SHP77 (cell line): ENCODE results near the gene DLG2.

Source experiments
- DNase-seq, 2 experiments: peaks; one replicate each; lab custom pipeline; 2025; lab: John Stamatoyannopoulos, UW

Gene DLG2

DNA sequence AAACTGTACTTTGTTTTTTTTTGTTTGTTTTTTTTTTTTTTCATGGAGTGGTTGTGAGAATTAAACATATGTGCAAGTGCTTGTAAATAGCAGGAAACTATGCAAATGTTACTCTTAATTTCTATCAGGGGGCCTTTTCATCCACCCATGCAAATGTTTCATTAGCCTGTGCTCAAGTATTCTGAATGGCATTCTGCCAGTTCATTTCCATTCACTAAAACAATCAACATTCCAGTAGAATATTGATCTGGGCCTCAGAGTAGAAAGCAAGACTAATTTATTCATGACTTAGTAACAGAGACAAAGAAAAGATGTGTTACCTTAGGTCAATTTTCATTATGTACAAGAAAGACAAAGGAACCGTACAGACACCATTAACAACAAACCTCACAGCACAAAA, 971.4 kb downstream of the DLG2 start:
- DNase-seq, result no peak

DNA sequence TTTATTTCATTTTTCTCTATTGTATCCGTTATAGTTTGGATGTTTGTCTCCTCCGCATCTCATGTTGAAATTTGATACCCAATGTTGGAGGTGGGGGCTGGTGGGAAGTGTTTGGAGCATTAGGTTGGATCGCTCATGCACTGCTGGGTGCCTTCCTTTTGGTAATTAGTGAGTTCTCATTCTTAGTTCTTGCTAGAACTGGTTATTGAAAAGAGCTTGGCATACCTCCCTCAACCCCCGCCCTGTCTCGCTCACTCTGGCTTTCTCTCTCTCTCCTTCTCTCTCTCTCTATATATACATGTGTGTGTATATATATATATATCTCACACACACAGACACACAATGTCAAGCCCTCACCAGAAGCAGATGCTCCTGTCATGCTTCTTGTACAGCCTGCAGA, 978.7 kb downstream of the DLG2 start:
- no peak for DNase-seq

DNA sequence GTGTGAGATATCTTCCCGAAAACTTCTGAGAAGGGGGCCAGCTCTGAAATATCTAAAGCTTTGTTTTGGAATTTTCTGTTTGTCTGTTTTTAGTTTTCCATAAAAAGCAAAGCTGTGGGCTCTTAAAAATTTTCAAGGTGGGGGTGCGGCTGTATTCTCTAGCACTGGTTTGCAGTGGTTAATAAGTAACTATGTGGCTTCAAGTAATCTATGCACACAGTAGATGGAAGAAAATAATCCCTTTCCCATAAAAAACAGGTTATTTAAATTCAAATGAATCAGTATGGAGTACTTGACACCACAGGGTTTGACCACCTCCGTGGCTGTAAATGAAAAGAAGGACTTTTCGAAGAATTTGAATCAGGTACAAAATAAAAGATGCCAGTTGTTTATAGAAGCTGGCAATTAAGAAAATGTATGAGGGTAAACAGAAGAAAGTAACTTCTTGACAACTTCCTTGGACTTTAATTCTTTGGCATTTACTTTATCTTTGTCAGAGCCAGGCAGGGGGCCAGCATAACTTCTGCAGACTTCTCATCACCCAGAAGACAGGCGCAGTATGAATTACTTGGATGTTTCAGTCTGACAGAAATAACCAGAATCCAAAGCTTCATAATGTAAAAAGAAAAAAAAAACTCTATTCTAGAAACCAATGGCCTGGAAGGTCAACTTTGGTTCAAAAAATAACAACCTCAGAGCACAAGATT, 981.0 kb downstream of the DLG2 start:
- DNase-seq, result no peak

DNA sequence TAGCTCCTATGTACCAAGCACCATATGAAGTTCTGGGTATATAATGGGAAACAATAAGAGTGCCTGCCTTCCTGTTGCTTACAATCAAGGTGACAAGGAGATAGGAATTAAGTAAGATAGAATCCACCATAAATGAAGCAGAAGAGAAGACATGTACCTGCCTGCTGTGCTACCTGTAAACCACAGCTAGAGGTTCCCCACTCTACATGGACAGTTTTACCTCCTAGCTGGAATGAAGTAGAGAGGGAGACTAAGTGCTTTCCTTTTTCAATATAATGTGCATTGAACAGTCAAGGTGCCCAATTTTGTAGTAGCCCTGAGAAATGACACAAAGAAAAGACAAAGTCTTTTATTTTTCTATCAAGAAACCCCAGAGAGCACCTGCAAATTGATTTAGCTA, 984.6 kb downstream of the DLG2 start:
- DNase-seq, result no peak

DNA sequence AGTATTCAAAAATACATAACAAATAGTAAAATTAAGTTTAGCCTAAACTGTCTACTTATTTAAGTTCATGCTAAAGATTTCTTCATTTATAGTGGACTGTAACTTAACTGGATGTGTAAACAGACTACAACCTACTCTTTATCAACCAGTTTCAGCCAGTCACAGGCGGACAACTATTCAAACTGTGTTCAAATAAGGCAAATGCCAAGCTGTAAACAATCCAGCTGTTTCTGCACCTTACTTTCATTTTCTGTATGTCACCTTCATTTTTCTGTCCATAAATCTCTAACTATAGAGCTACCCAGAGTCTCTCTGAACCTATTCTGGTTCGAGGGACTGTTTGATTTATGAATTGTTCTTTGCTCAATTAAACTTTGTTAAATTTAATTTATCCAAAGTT, 992.8 kb downstream of the DLG2 start:
- no peak for DNase-seq

DNA sequence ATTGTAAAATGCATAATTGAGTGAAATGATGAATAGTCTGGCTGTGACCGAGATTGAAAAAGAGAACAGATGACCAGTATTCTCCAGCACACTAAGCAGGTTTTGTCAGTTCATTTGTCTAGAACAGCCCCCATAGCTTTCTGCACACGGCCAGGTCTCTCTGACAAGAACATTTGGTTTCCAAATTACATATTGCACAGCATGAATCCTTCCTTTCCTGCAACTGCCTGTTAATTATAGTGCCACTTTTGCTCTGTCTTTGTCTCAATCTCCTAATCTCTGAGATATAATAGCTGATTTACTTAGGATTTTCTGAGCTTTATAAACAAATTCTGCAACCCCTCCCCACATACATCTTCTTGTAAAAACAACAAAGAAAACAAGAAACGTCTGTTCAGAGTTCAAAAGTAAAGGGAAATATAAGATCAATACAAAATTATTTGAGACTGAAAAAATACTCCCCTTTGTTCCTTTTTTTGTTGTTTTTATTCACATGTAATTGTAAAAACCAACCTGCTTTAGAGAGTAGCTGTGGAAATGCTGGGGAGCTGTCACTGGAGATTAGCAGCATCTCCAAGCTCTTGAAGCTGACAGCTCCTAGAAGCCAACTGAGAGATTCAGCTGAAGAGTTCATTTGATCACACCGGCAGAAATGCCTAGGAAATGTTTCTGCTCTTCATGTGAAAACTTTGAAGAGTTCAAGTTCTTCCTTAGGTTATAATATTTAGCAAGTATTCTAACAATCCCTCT, 998.1 kb downstream of the DLG2 start:
- no peak for DNase-seq

DNA sequence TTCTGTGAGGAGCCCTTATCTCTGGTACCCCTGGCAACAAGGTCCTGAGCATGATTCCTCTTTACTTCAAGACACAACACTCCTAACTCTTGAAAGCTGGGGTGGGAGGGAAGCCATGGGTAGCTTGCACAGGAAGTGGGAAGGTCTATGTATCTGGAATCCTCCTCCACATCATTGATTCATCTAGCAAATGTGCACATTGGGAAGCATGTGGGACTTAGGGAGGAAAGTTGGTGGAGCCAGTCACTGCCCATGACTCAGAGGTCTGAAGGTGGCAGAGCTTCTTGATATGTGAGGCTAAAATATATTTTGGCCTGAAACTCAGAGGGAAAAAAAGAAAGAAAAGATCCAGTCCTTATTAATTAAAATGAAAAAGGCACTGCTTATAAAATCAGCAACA, 1000.9 kb downstream of the DLG2 start:
- DNase-seq, result no peak

DNA sequence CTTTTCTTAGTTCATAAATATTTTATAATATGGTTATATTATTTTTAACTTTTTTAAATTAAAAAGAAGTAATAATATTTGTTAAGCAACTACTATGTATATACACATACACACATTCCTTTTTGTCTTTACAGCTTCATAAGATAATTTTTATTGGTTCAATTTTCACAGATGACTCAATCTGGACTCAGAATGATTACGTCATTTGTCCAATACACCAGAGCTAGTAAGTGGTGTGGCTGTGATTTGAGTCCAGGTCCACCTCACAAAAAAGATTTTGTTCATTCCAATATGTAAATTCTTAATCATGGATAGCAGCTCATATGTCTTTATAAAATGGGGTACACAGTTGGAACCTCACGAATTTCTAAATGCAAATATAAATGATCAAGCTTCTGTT, 1014.5 kb downstream of the DLG2 start:
- no peak for DNase-seq

DNA sequence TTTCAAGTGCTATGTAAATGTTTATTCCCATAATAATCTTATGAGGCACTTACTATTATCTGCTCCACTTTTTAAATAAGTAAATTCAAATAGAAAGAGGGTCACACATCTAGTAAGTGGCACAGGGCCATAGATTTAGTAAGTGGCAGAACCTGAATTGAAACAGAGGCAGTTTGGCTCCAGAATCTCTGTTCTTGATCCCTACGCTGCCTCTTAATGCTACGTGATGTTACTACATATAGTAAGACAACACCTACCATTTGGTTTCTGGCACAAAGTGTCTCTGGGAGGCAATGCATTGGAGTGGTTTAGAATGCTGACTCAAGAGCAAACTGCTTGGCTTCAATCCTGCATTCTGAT, 1018.3 kb downstream of the DLG2 start:
- no peak for DNase-seq

DNA sequence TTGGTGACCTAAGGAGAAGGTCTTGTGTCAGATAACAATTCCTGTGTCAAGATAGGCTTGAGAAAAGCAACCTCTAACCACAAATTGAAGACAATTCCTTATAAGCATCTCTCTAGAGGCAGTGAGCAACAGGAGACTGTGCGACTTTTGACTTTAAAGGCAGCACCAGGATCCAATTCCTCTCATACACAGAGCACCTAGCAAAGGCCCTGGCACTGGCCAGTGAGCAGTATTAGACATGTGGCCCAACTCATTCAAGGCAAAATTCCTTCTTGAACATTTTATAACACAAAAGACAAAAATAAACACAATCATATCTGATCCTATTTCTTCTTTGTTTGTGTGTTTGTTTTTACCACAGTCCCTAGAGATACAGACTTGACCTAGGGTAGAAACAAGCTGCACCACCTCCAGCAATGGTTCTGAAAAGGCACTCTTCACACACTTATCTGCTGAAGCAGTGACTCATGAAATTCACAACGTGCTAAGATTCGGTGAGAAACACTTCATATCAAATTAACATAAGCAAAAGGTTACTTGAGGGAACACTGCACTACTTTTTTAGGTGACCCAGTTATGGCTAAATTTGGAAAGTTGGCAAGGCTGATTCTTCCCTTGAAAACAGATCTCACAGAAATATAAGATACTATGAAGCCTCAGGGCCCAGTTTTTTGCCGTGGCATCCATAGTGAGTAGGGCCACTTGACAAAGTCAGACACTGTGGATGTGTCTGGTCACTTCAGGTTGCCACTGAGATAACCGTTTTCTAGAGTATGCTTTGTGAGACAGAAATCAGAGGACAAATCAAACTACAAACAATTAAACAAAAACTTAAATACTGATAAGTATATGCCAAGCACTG, 1018.9 kb downstream of the DLG2 start:
- no peak for DNase-seq

DNA sequence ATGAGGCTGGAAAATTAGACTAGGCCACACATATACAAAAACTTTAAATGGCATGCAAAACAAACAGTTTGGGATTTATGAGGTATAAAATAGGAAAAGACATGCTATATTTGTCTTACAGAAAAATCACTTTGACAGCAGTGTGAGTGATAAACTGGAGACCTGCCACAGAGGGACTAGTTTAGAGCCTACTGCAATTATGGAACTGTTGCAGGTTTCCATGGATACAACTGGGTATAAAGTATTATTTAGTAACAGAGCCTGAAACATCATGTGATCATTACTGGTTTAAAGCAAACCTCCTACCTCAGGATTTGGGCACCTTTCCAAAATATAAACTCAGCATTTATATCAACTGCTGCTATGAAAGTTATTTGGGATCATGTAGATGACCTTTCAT, 1032.5 kb downstream of the DLG2 start:
- no peak for DNase-seq

DNA sequence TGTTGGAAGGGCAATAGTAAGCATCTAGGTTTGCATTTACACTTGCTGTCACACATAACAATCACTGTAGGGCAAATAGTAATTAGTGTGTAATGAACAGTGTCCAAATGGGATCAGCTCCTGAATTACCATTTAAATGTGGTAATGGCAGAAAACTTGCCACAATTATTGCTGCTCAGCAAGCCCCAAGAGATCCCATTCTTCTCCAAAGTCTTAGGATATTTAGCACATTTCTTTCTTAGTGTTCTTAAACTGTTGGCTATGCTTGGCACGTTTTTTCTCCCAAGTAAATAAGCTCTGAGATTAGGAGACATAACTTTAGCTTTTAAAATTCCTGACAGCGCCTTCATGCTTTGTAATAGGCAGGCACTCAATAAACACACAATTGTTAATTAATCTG, 1037.0 kb downstream of the DLG2 start:
- DNase-seq, result no peak

DNA sequence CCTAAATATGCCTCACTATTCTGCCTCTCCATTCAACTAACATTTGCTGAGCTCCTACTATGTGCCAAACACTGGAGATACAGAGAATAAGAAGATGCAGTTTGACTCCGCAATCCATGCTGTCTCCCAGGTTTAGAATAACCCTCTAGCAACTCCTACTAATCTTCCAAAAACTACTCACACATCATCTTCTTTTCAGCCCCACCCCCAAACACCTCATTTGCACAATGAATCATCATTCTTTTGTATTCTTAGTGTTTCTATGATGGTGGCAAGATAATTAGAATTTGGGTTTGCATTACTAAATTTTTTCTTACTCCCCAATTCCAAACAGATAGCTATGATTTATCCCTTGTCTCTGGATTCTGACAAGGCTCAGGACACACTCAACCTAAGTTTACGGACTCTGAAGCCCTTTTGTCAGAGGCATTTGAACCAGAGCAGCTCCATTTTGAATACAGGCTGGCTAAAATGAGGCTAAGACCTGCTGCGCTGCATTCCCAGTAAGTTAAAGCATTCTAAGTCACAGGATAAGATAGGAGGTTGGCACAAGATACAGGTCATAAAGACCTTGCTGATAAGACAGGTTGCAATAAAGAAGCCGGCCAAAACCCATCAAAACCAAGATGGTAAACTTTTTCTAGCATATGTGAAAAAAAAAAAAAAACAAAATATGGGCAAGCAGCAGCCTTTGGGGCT, 1038.9 kb downstream of the DLG2 start:
- no peak for DNase-seq

DNA sequence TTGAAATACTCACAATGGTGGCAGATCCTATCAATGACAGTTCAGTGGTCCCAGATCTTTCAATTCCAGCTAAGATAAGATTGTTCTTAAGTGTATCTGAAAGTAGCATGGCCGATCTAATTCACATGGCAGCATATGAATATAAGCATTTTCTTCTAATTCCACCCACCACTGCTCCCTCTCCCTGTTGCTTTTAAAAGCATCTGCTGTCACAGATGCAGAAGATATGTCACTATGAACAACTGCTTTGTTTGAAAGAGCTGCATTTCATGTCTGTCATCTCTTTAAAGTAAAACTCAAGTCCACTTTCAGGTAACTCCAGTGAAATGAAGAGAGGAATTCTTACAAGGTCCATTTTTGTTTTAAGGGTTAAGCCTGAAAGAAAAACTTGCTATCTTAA, 1044.0 kb downstream of the DLG2 start:
- DNase-seq, result no peak

DNA sequence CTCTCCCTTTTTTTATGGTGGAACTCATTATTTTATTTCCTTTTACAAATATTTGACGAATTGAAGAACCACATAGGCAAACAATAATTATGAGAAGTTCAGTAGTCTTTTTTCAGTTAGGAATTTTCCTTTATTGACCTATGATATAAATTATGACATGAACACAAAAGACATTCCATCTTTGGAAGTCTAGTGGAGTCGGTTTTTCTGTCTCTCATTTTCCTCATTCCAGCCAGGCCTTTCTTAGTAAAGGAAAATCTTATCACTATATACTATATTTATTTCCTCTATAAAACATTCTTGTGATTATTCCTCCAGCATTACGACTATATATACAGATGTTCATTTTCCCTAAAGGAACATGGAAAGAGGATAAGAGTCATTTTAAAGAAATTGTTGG, 1046.1 kb downstream of the DLG2 start:
- DNase-seq, result peak; percentile 62 to 78

DNA sequence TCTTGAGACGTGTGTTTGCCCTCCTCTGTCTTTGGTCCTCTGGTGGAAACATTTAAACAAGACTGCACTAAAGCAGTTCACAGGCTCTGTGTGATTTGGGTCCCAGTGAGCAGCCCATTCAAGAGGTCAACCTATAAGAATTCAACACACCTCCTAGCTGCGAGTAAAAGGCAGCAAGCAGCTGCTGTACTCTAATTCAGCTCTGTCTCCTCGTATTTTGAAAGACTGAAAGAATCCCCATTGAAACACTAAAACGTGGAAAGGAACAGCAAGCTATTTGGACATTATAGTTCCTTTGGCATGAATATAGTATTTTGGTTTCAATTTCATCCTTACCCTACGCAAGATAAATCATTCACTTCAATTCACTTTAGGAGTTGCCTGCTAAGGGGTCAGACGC, 1046.7 kb downstream of the DLG2 start:
- peak; percentile 63 to 71 for DNase-seq

DNA sequence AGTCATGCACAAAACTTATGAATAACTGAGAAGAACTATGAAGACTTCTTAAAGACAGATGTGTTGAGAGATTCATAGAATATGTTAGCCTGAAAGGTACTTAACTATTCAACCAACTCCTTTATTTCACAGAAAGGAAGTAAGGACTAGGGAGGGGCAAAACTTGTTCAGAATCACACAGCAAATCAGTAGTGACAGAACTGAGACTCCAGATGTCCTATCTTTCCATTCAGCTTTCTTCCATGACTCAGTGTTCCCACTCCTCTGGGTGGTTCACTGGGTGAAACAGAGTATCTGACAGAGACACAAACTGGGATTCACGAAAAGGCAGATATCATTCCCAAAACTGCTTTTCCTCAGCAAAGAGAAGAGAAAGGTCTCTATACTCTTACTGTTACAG, 1053.3 kb downstream of the DLG2 start:
- no peak for DNase-seq

DNA sequence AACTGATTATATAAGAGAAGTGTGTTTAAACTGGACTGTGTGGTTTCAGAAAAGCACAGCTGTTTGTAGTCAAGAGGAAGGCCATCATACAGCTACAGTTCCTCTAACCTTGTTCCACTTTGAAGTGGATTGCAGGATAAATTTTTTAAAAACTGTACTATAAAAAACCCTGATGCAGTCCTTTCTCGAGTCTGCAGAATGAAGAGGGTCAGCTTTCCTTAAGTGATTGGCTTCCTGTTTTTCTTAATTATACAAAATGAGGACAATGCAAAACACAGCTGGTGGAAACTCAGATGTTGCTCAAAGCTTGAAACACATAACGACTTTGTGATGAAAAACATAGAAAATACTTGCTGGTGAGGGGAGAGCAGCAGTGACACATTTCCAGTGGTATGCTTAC, 1060.5 kb downstream of the DLG2 start:
- DNase-seq, result no peak

DNA sequence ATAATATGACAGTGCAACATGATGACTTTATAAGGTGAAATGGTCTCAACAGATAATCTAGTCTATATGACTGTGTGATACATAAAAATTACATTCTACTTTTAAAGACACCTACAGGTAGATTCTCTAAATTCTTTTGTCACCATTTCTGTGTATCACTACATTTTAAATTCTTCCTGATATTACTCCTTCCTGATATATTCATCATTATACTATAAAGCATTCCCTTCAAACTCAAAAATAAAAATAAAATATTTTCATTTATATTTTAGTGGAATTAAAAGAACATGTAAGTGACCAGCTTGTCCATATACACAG, 1062.3 kb downstream of the DLG2 start:
- no peak for DNase-seq

DNA sequence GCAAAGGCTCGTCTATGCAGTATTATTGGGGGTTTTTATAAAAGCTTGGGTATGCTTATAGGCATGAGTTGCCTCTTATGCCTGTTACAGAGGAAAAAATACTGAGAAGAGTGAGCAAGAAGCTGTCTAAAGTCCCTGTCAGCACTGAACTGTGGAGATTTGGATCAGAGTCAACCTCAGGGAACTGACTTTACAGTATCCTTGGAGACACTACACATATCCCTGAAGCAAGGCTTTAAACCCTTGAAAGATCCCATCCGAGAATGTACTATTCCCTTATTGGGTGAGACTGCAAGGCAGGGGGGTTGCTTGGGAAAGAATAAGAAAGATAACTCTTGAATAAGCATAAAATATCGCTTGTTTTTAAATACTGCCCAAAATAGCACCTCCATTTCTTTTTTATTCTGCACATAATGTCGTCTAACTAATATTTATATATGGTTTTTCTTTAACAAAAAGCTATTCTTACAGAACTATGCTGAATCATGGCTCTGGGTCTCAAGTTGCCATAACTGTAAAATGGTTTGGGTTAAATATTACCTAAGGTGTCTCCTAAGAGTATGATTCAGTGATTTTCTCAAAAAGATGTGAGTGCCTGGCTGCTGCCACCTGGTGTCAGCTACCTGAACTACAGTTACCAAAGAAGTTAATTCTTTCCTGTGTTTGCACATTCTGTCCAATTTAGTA, 1062.8 kb downstream of the DLG2 start:
- DNase-seq, result peak; percentile 16 to 30

DNA sequence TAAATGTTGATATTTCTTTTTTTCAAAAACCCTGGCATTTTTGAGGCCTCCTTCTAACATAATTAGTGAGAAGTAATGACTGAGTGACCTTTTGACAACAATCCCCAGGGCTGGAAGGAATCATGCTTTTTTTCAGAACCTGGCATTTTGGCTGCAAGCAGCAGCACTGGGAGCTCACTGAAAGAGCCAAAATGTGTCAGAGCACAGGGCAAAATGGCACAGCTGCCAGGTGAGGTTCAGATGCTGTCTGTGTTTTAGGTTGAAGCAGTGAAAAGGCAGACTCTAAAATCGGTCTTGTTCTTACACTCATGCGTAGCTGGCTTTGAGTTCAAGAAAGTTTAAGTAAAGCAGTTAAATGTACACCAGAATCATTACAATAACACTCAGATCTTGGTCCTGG, 1063.8 kb downstream of the DLG2 start:
- no peak for DNase-seq

DNA sequence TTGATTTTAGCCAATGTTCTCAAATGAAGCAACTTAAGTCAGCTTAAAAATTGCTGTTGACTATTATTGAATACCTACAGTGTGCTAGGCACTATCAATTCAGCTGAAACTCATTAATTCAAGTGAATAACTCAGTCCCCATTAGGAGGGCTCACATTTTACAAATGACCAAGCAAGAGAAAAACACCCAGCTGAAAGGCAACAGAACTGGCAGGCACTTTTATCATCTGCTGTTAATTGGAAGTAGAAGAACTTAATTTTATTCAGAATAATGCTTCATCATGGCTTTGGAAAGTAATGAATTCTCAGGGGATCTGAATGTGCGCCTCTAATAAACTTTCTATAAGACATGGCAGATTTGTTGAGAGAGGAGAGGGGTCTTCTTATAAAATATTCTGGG, 1066.9 kb downstream of the DLG2 start:
- no peak for DNase-seq
